NCI-H2081 treated with DMSO at 0.1 percent for 48 hours (cell line): ENCODE data around the gene FMO1.
"Not testable (repeated sequence)": the region's sequence is repeated elsewhere in the genome, so short reads cannot be mapped to it uniquely, and the experiment has no call there.

Experiments used
- DNase-seq: peaks from one replicate; lab custom pipeline; 2025; lab: John Stamatoyannopoulos, UW

Gene FMO1

DNA sequence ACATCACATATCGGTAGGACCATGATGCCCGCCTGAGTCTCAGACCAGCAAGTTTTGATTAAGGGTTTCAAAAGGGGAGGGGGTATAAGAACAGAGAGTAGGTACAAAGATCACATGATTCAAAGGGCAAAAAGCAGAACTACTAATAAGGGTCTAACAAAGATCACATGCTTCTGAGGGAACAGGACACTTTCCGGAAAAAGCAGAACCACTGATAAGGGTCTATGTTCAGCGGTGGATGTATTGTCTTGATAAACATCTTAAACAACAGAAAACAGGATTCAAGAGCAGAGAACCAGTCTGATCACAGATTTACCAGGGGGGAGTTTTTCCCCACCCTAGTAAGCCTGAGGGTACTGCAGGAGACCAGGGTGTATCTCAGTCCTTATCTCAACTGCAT lies 12.1 kb upstream of the FMO1 start:
- DNase-seq: not testable (repeated sequence)

DNA sequence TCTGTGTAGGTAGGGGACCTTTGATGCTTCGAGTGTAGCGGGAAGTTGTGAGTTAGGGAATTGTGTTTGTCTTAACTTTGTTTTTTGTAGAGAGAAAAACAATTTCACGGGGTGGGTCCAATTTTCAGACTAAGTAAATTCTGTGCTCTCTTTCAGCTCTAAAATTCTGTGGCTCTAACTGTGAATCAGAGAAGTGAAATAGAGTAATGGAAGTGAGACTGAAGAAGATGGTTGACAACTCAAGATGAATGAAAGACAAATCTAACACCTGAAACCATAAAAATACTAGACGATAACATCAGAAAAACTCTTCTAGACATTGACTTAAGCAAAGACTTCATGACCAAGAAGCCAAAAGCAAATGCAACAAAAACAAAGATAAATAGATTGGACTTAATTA lies 4.4 kb upstream of the FMO1 start:
- no peak for DNase-seq

GRCh38 chr1:171245458-171246064 lies 2.7 kb upstream of the FMO1 start:
- no peak for DNase-seq

DNA sequence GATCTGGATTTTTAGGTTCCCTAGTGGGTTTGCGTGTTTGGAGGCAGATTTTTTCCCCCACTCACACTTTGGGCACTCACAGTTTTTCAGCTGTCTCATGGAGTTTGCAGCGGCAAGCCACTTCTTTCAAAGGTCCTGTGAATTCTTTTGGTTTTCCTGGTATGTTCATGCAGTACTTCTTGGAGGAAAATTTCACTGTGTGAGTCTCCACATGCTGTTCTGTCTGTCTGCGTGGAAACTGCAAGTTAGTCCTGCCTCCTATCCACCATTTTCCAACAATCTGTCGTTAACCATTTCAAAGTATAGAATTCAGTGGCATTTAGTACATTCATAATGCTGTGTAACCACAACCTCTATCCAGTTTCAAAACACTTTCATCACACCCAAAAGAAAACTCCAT lies 793 bp upstream of the FMO1 start:
- no peak for DNase-seq

- DNase-seq: no peak
These were observed 547 bp downstream of the FMO1 start for GRCh38 chr1:171248841-171249240.

GRCh38 chr1:171250263-171250662 lies 2.0 kb downstream of the FMO1 start:
- no peak for DNase-seq

GRCh38 chr1:171251042-171251951 lies 3.0 kb downstream of the FMO1 start:
- peak; percentile 40 for DNase-seq

DNA sequence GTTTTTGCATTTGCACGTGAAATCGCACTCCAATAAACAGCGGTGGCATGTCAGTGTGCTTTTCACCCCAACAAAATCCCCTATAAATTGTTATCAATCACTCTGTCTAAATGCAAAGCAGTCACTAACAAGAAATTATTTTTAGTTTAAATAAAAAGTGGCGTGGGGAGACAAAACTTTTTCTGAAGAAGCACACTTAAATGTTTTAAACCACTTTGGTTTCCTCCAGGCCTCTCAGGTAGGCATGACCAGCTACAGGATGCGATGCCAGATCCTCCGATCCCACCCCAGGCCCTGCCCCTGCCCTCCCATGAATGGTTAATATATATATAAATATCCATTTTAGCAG lies 3.6 kb downstream of the FMO1 start:
- DNase-seq: no peak

DNA sequence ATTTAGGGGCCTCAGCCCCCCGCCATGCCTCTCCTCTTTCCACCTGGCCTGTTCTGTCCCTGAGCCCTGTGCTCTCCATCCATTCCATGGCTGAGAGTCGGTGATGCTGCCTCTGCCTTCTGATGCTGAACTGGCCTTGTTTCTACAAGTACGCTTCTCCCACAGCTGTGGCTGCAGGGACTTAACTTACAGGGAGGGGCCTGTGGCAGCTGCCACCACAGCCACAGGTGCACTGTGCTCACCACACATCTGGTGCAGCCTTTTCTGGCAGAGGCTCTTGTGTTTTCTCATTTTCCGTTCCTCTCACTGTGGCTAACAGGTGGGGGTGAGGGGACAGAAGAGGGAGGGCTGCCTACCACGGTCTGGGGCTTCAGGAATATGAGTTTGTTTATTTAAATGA lies 4.2 kb downstream of the FMO1 start:
- no peak for DNase-seq

DNA sequence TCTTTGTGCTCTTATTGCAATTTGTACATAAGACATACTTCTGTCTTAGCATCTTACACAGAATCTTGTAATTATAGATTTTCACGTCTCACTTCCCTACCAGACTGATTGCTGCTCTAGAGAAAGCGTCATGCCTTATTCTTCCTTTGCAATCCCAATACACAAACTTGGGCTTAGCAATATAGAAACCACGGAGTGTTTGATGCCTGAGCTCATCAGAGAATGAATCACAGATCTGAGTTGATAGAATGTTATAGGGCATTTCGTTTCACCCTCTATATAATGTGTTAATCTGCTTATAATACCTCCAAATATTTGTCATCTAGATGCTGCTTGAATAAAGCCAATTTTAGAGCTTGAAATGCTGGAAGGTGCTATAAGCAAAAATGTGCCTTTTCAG lies 6.6 kb downstream of the FMO1 start:
- no peak for DNase-seq

- DNase-seq: no peak
These were observed 8.8 kb downstream of the FMO1 start for GRCh38 chr1:171256940-171257606.

DNA sequence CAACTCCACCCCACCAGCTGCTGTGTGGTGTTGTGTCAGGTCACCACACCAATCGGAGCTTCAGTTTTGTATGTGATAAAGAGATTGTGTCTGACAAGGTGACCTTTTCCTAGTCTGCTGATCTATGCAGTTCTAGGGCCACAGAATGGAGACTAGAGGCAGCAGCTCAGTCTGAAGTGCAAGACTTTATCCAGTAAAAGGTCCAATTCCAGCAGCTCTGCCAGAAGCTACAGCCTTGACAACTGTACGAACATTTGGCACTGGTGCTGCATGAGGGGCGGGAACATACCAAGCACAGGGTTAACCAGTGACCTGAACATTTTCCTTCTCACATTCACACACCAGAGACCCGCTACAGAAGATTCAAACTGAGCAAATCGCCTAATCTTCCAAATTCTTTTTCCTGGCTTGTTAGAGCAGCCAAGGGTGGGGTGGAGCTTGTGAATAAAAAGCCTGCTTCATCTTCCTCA lies 9.3 kb downstream of the FMO1 start:
- DNase-seq: no peak

- no peak for DNase-seq
These were observed 10.1 kb downstream of the FMO1 start for GRCh38 chr1:171258429-171258828.

- no peak for DNase-seq
These were observed 10.6 kb downstream of the FMO1 start for GRCh38 chr1:171258943-171259342.

DNA sequence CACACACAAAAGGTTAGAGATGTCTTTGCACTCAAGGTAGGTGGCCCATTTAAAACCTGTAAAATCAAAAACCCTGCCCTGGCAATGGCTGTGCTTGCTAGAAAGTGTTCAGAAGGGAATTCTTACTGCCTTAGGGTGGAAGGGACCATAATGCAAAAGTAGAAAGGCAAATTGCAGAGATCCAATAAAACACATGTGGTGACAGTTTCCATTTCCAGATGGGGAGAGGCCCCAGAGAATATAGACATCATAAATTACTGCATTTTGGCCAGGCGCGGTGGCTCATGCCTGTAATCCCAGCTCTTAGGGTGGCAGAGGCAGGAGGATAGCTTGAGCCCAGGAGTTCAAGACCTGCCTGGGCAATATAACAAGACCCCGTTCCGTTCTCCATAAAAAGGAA lies 13.0 kb downstream of the FMO1 start:
- no peak for DNase-seq

- DNase-seq: no peak
These were observed 15.6 kb downstream of the FMO1 start for GRCh38 chr1:171263901-171264300.

- DNase-seq: no peak
These were observed 17.4 kb downstream of the FMO1 start for GRCh38 chr1:171265686-171266085.

DNA sequence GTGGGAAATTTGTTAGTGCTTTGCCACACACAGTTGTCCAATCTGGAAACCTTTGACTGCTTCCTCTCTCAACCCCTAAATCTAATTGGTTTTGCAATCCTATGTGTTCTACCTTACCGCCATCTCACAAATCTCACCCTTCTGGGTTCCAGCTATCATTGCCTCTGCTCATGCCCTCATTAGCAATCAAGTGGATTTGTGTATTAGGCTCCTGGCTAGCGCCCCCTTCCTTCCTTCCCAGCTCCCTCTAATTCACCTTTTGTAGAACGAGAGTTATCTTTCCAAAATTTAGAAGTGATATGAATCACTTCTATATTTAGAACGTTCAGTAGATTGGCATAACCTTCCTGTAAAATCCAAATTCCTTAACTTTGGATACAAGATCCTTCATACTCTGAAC lies 18.6 kb downstream of the FMO1 start:
- no peak for DNase-seq

- DNase-seq: no peak
These were observed 19.1 kb downstream of the FMO1 start for GRCh38 chr1:171267391-171267790.

- no peak for DNase-seq
These were observed 22.5 kb downstream of the FMO1 start for GRCh38 chr1:171270806-171271205.

DNA sequence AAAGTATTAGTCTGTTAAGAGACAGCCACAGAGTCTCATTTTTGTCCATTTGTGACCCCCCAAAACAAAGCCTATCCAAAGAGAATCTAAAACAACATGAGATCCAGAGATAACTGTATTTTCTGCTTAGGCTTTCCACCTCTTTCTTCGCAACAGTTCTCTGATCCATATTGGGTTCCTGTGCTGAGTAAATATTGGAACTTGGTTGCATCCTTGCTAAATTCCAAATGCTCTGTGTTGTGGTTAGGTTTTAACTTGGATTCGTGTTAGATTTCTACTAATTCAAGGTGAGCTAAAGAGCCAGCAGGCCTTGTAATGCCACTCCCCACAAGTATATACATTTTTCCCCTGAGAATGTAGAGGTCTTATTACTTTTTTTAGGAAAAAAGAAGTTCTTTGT lies 29.2 kb downstream of the FMO1 start:
- no peak for DNase-seq

DNA sequence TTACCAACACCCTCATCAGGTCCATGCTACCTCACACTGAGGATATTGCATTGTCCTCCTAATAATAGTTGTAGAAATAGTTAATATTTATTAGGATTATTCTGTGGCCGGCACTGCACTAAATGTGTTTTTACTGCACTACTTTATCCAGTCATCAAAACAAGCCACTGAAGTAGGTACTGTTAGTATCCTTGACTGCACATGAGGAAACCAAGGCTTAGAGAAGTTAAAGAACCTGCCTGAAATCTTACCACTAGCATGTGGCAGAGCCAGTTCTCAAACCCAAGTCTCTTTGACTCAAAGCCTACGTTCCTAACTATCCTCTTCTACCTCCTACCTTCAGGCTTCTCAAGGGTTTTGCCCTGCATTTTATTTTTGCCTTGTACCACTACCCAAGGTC lies 30.9 kb downstream of the FMO1 start:
- no peak for DNase-seq

GRCh38 chr1:171279678-171280077 lies 31.4 kb downstream of the FMO1 start:
- DNase-seq: no peak
